PC-9 (cell line): ENCODE measurements around the gene UPK1A.

Source experiments
- EZH2 ChIP-seq: fragments of 200-600 bp; sonication (generic); IDR thresholded peaks from 2 replicates; pipeline ENCODE4 v1.8.0; 2017; ENCODE audit warnings: antibody characterized with exemption, low read depth
- TF ChIP-seq, protein P1 (sequence below): fragments of 200-600 bp; sonication (generic); conservative IDR thresholded peaks from 2 replicates; pipeline ENCODE4 v1.6.1; 2017; ENCODE audit warnings: mixed run types, antibody characterized with exemption, mild to moderate bottlenecking, moderate library complexity

GRCh38 chr19:35715981-35716800, 49.9 kb downstream of the UPK1A start:
- TF ChIP-seq, protein P1, sequence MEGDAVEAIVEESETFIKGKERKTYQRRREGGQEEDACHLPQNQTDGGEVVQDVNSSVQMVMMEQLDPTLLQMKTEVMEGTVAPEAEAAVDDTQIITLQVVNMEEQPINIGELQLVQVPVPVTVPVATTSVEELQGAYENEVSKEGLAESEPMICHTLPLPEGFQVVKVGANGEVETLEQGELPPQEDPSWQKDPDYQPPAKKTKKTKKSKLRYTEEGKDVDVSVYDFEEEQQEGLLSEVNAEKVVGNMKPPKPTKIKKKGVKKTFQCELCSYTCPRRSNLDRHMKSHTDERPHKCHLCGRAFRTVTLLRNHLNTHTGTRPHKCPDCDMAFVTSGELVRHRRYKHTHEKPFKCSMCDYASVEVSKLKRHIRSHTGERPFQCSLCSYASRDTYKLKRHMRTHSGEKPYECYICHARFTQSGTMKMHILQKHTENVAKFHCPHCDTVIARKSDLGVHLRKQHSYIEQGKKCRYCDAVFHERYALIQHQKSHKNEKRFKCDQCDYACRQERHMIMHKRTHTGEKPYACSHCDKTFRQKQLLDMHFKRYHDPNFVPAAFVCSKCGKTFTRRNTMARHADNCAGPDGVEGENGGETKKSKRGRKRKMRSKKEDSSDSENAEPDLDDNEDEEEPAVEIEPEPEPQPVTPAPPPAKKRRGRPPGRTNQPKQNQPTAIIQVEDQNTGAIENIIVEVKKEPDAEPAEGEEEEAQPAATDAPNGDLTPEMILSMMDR, result no peak
- no peak for TF ChIP-seq EZH2
